AG10803 (cell line): ENCODE data around the gene PRKCE.
"Not testable (repeated sequence)": the region's sequence is repeated elsewhere in the genome, so short reads cannot be mapped to it uniquely, and the experiment has no call there.

ENCODE experiments used
- DNase-seq: peaks from one replicate; pipeline ENCODE4 v3.0.0; 2010; ENCODE audit warnings: low read depth
- H3K4me3 ChIP-seq: 2 replicates; pipeline ENCODE4 v1.5.1; 2011; ENCODE audit warnings: mild to moderate bottlenecking, low read length, control low read depth
- CTCF ChIP-seq: conservative IDR thresholded peaks from 2 replicates; pipeline ENCODE4 v1.5.1; 2011; ENCODE audit warnings: mild to moderate bottlenecking, low read length, control low read depth, inconsistent platforms

Gene PRKCE

GRCh38 chr2:45687964-45688363 is 36.5 kb downstream of the PRKCE start:
- no peak for DNase-seq
- no peak for TF ChIP-seq CTCF
- H3K4me3 ChIP-seq, result no peak overlapping the region

- DNase-seq, result peak; percentile 75
These were observed 37.2 kb downstream of the PRKCE start for GRCh38 chr2:45688479-45689298.

GRCh38 chr2:45690231-45690630 is 38.8 kb downstream of the PRKCE start:
- no peak for DNase-seq
- H3K4me3 ChIP-seq, result no peak overlapping the region
- TF ChIP-seq CTCF, result no peak

More at GRCh38 chr2:45688479-45689298, 37.2 kb downstream of the PRKCE start:
- no peak for TF ChIP-seq CTCF
- H3K4me3 ChIP-seq, result no peak overlapping the region

- no peak for TF ChIP-seq CTCF
- no peak for DNase-seq
- H3K4me3 ChIP-seq, result no peak overlapping the region
These were observed 39.9 kb downstream of the PRKCE start for GRCh38 chr2:45691171-45691999.

DNA sequence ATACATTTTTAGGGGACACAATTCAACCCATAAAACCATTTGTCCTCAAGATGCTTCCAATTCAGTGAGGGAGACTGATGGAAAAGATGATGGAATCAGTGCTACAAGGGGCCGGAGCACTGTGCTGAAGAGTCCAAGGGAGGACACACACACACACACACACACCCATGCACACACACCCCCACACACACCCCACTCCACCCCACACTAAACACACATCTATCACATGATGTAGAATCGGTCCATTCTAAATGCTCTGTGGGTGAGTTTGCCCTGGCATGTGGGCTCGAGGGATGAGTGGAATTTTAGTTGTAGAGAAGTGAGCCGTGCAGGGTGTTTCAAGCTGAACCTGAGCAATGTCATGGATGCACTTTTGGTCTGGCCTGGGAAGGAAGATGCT is 41.1 kb downstream of the PRKCE start:
- no peak for DNase-seq
- no peak for TF ChIP-seq CTCF
- H3K4me3 ChIP-seq, result no peak overlapping the region

DNA sequence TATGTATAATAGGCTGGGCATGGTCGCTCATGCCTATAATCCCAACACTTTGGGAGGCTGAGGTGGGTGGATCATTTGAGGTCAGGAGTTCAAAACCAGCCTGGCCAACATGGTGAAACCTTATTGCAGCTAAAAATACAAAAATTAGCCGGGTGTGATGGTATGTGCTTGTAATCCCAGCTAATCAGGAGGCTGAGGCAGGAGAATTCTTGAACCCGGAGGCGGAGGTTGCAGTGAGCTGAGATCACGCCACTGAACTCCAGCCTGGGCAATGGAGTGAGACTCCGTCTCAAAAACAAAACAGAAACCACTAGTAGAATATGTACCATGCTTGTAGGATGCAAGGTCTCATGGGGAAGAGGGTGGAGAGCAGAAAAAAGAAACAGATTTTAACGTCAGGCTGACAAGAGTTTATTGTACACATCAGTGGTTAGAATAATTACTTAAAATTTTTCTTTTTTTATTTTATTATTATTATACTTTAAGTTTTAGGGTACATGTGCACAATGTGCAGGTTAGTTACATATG is 44.1 kb downstream of the PRKCE start:
- H3K4me3 ChIP-seq, DNase-seq: not testable (repeated sequence)

DNA sequence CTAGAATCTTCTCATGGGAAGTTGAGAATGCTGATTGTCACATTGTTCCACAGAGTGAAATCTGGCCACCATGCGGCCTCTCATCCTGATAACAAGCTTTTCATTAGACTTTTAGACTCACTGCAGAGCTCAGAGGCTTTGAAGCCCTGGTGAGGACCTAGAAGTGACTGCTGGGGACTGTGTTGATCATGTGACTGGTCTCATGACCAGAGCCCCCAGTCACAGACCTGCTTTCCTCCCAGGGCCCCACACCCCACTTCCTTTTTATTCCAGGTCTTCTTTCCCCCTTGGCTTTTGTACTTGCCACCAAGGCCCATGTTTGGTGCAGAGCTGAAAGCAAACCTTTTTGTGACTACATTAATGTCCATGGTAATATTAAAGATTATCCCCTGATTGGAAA is 45.2 kb downstream of the PRKCE start:
- no peak for TF ChIP-seq CTCF
- no peak for DNase-seq
- H3K4me3 ChIP-seq, result no peak overlapping the region
